HepG2 (cell line): ENCODE data around the gene CDK5RAP2. TPM values are rescaled to one million over a fixed set of nuclear protein-coding genes. Genes with fewer than 3 reads are reported as not detected.

Source experiments
- ATM ChIP-seq: fragments of 450-650 bp; IDR thresholded peaks from 2 replicates; pipeline ENCODE4 v1.7.1; 2017; ENCODE audit warnings: mild to moderate bottlenecking, borderline replicate concordance
- BRCA1 ChIP-seq: sonication (generic); formaldehyde crosslinking; IDR thresholded peaks from 2 replicates; pipeline ENCODE4 v1.4.0; 2020; ENCODE audit warnings: missing genetic modification reagents
- ETV5 ChIP-seq: IDR thresholded peaks from 2 replicates; pipeline ENCODE4 v1.6.1; 2018; ENCODE audit warnings: missing biosample characterization, missing genetic modification reagents, inconsistent platforms, borderline replicate concordance
- SMAD1 ChIP-seq: sonication (generic); formaldehyde crosslinking; IDR thresholded peaks from 2 replicates; pipeline ENCODE4 v1.4.0; 2020; ENCODE audit warnings: missing genetic modification reagents, low read depth, mild to moderate bottlenecking, borderline replicate concordance
- SP140L ChIP-seq: sonication (generic); formaldehyde crosslinking; IDR thresholded peaks from 2 replicates; pipeline ENCODE4 v1.4.0; 2020; ENCODE audit warnings: missing genetic modification reagents, borderline replicate concordance
- THAP11 ChIP-seq: IDR thresholded peaks from 2 replicates; pipeline ENCODE4 v1.6.1; 2016; ENCODE audit warnings: missing biosample characterization, missing genetic modification reagents
- TOE1 ChIP-seq: sonication (generic); formaldehyde crosslinking; IDR thresholded peaks from 2 replicates; pipeline ENCODE4 v1.4.0; 2020; ENCODE audit warnings: mild to moderate bottlenecking, missing genetic modification reagents
- ZFP41 ChIP-seq: sonication (generic); formaldehyde crosslinking; IDR thresholded peaks from 2 replicates; pipeline ENCODE4 v1.4.0; 2020; ENCODE audit warnings: mild to moderate bottlenecking, missing genetic modification reagents, borderline replicate concordance
- ZNF484 ChIP-seq: sonication (generic); formaldehyde crosslinking; IDR thresholded peaks from 2 replicates; pipeline ENCODE4 v1.5.1; 2020; ENCODE audit warnings: mild to moderate bottlenecking, low read depth, missing genetic modification reagents, borderline replicate concordance
- ZNF646 ChIP-seq: sonication (generic); formaldehyde crosslinking; IDR thresholded peaks from 2 replicates; pipeline ENCODE4 v1.9.0; 2021; ENCODE audit warnings: mild to moderate bottlenecking, missing genetic modification reagents
- ZNF773 ChIP-seq: sonication (generic); formaldehyde crosslinking; IDR thresholded peaks from 2 replicates; pipeline ENCODE4 v1.4.0; 2020; ENCODE audit warnings: missing genetic modification reagents, borderline replicate concordance
- polyA plus RNA-seq, 8 experiments: library from polyadenylated mRNA; depleted of rRNA in 3 of 8; stranded (reverse) in 7 of 8; unstranded in 1 of 8; fragments of >200 nt; fragmentation: Illumina TruSeq in 4 of 8; extraction: Trizol in 4 of 8; gene quantifications; 2 replicates each; pipeline versions ENCODE4 v1.2.1 to v1.2.3, GENCODE V29; 2011 to 2016; ENCODE audit warnings: low read depth in 4 of 8, missing spikeins in 1 of 8, mixed read lengths in 1 of 8; ENCODE audit not compliant: insufficient read depth in 1 of 8
- total RNA-seq, 5 experiments: library from RNA; depleted of rRNA; stranded (reverse); fragments of >200 nt; fragmentation: Illumina TruSeq; extraction: Trizol; gene quantifications; 2 replicates each; pipeline ENCODE4 v1.2.3, GENCODE V29; 2016; ENCODE audit warnings: low read depth in 1 of 5
- TF ChIP-seq, protein P1 (sequence below), 2 experiments: fragments of 450-650 bp in 1 of 2; sonication (generic) in 1 of 2; formaldehyde crosslinking; IDR thresholded peaks; 2 replicates each; pipeline versions ENCODE4 v1.5.0 to v1.8.0; 2020 to 2022; ENCODE audit warnings: mild to moderate bottlenecking in 1 of 2, missing genetic modification reagents in 1 of 2
- TF ChIP-seq, protein P2 (sequence below): sonication (generic); formaldehyde crosslinking; IDR thresholded peaks from 2 replicates; pipeline ENCODE4 v1.4.0; 2020; ENCODE audit warnings: missing genetic modification reagents
- TF ChIP-seq, protein P3 (sequence below): sonication (generic); formaldehyde crosslinking; IDR thresholded peaks from 2 replicates; pipeline ENCODE4 v1.4.0; 2020; ENCODE audit warnings: low read depth, mild to moderate bottlenecking, missing genetic modification reagents
- TF ChIP-seq, protein P4 (sequence below): IDR thresholded peaks from 2 replicates; pipeline ENCODE4 v1.6.1; 2016

CDK5RAP2 gene
- total and polyA plus RNA-seq, 2 of the 13 experiments (the other 11 are each of a cell fraction or from before 2014, with no cell fraction given), result 31.8 to 42.2 TPM

- TF ChIP-seq THAP11 (CRISPR knock-in tag), result peak; percentile 55; the same call in 1 of the 2 replicates
- no peak for TF ChIP-seq ATM
- TF ChIP-seq ETV5 (CRISPR knock-in tag), result peak; percentile 90
- TF ChIP-seq ZFP41, result no peak
- no peak for TF ChIP-seq SP140L (CRISPR knock-in tag)
- TF ChIP-seq, protein P1, sequence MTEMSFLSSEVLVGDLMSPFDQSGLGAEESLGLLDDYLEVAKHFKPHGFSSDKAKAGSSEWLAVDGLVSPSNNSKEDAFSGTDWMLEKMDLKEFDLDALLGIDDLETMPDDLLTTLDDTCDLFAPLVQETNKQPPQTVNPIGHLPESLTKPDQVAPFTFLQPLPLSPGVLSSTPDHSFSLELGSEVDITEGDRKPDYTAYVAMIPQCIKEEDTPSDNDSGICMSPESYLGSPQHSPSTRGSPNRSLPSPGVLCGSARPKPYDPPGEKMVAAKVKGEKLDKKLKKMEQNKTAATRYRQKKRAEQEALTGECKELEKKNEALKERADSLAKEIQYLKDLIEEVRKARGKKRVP (CRISPR knock-in tag; IDR thresholded peaks at IDR 0.05), result no peak
- TF ChIP-seq, protein P2, sequence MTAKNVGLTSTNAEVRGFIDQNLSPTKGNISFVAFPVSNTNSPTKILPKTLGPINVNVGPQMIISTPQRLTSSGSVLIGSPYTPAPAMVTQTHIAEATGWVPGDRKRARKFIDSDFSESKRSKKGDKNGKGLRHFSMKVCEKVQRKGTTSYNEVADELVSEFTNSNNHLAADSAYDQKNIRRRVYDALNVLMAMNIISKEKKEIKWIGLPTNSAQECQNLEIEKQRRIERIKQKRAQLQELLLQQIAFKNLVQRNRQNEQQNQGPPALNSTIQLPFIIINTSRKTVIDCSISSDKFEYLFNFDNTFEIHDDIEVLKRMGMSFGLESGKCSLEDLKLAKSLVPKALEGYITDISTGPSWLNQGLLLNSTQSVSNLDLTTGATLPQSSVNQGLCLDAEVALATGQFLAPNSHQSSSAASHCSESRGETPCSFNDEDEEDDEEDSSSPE (CRISPR knock-in tag), result peak; percentile 66
- TF ChIP-seq, protein P3, sequence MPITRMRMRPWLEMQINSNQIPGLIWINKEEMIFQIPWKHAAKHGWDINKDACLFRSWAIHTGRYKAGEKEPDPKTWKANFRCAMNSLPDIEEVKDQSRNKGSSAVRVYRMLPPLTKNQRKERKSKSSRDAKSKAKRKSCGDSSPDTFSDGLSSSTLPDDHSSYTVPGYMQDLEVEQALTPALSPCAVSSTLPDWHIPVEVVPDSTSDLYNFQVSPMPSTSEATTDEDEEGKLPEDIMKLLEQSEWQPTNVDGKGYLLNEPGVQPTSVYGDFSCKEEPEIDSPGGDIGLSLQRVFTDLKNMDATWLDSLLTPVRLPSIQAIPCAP (CRISPR knock-in tag), result no peak
- TF ChIP-seq BRCA1 (CRISPR knock-in tag), result no peak
- 0 out of 2 replicates have a peak, but pooled peaks have one; percentile 66 for TF ChIP-seq TOE1 (CRISPR knock-in tag)
- TF ChIP-seq ZNF484 (CRISPR knock-in tag), result no peak
- no peak for TF ChIP-seq ZNF773 (CRISPR knock-in tag)
- TF ChIP-seq, protein P4, sequence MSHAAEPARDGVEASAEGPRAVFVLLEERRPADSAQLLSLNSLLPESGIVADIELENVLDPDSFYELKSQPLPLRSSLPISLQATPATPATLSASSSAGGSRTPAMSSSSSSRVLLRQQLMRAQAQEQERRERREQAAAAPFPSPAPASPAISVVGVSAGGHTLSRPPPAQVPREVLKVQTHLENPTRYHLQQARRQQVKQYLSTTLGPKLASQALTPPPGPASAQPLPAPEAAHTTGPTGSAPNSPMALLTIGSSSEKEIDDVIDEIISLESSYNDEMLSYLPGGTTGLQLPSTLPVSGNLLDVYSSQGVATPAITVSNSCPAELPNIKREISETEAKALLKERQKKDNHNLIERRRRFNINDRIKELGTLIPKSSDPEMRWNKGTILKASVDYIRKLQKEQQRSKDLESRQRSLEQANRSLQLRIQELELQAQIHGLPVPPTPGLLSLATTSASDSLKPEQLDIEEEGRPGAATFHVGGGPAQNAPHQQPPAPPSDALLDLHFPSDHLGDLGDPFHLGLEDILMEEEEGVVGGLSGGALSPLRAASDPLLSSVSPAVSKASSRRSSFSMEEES (CRISPR knock-in tag), result peak; percentile 82
- no peak for TF ChIP-seq SMAD1
- TF ChIP-seq ZNF646 (CRISPR knock-in tag), result no peak
Measured at GRCh38 chr9:120538339-120538738, 41.6 kb downstream of the CDK5RAP2 start (continued).
